Hepatocyte (in vitro differentiated cells): ENCODE results near the gene PAAF1. TPM values are rescaled to one million over a fixed set of nuclear protein-coding genes. Genes with fewer than 3 reads are reported as not detected.

Experiments
- DNase-seq: peaks from one replicate; pipeline ENCODE4 v3.0.0-alpha.2; 2016; ENCODE audit warnings: low spot score
- H2AFZ ChIP-seq: fragments of 200-600 bp; sonication (generic); 2 replicates; pipeline ENCODE4 v1.6.0; 2016; ENCODE audit warnings: antibody characterized with exemption, mild to moderate bottlenecking
- H3K27ac ChIP-seq: fragments of 200-600 bp; sonication (generic); 2 replicates; pipeline ENCODE4 v1.5.1; 2016; ENCODE audit warnings: mild to moderate bottlenecking
- H3K27me3 ChIP-seq: fragments of 200-600 bp; sonication (generic); 2 replicates; pipeline ENCODE4 v1.6.1; 2016
- H3K36me3 ChIP-seq: fragments of 200-600 bp; sonication (generic); replicated peaks from 2 replicates; pipeline ENCODE4 v1.5.1; 2016; ENCODE audit warnings: low read depth; ENCODE audit not compliant: insufficient read depth
- H3K4me1 ChIP-seq: fragments of 200-600 bp; sonication (generic); 2 replicates; pipeline ENCODE4 v1.5.1; 2016; ENCODE audit warnings: mild to moderate bottlenecking, moderate library complexity; ENCODE audit not compliant: insufficient read depth
- H3K4me2 ChIP-seq: fragments of 200-600 bp; sonication (generic); 2 replicates; pipeline ENCODE4 v1.6.0; 2016
- H3K4me3 ChIP-seq: fragments of 200-600 bp; sonication (generic); 2 replicates; pipeline ENCODE4 v1.5.1; 2016; ENCODE audit warnings: mild to moderate bottlenecking
- H3K79me2 ChIP-seq: fragments of 200-600 bp; sonication (generic); 2 replicates; pipeline ENCODE4 v1.6.0; 2017; ENCODE audit warnings: mild to moderate bottlenecking
- H3K9me2 ChIP-seq: fragments of 200-600 bp; sonication (generic); replicated peaks from 2 replicates; pipeline ENCODE4 v1.6.0; 2017; ENCODE audit warnings: mild to moderate bottlenecking; ENCODE audit not compliant: insufficient read depth
- H3K9me3 ChIP-seq: fragments of 200-600 bp; sonication (generic); 2 replicates; pipeline ENCODE4 v1.5.1; 2016; ENCODE audit warnings: low read depth, mild to moderate bottlenecking
- H4K20me1 ChIP-seq: fragments of 200-600 bp; sonication (generic); 2 replicates; pipeline ENCODE4 v1.6.0; 2016; ENCODE audit warnings: mild to moderate bottlenecking; ENCODE audit not compliant: insufficient read depth, poor library complexity, severe bottlenecking
- EZH2 ChIP-seq: fragments of 200-600 bp; sonication (generic); IDR thresholded peaks from 2 replicates; pipeline ENCODE4 v1.6.1; 2016; ENCODE audit warnings: antibody characterized with exemption, mild to moderate bottlenecking, borderline replicate concordance
- EZH2phosphoT487 ChIP-seq: fragments of 200-600 bp; sonication (generic); IDR thresholded peaks from one replicate; pipeline ENCODE4 v1.6.1; 2018; ENCODE audit warnings: antibody characterized with exemption, mild to moderate bottlenecking, low read depth, moderate library complexity; ENCODE audit not compliant: unreplicated experiment, severe bottlenecking
- WGBS: methylation state at CpG from one replicate; pipeline ENCODE4 v1.1.6; 2016; ENCODE audit warnings: low lambda C conversion rate; ENCODE audit errors: missing lambda C conversion rate; 5-methylcytosine and 5-hydroxymethylcytosine counted together
- polyA plus RNA-seq: library from polyadenylated mRNA; unstranded; fragments of >200 nt; fragmentation: Nextera tagmentation; extraction: Ambion mirVana; gene quantifications from 2 replicates; pipeline ENCODE4 v1.2.1, GENCODE V29; 2016
- total RNA-seq: library from RNA; depleted of rRNA; stranded (reverse); fragments of >200 nt; gene quantifications from 2 replicates; pipeline ENCODE4 v1.2.3, GENCODE V29; 2014
- TF ChIP-seq, protein P1 (sequence below): fragments of 200-600 bp; sonication (generic); IDR thresholded peaks from 2 replicates; pipeline ENCODE4 v1.5.1; 2016; ENCODE audit warnings: antibody characterized with exemption, mild to moderate bottlenecking; ENCODE audit not compliant: poor library complexity

PAAF1 gene
- total and polyA plus RNA-seq, 2 experiments from 2014 or later = 16.0 to 31.0 TPM

DNA sequence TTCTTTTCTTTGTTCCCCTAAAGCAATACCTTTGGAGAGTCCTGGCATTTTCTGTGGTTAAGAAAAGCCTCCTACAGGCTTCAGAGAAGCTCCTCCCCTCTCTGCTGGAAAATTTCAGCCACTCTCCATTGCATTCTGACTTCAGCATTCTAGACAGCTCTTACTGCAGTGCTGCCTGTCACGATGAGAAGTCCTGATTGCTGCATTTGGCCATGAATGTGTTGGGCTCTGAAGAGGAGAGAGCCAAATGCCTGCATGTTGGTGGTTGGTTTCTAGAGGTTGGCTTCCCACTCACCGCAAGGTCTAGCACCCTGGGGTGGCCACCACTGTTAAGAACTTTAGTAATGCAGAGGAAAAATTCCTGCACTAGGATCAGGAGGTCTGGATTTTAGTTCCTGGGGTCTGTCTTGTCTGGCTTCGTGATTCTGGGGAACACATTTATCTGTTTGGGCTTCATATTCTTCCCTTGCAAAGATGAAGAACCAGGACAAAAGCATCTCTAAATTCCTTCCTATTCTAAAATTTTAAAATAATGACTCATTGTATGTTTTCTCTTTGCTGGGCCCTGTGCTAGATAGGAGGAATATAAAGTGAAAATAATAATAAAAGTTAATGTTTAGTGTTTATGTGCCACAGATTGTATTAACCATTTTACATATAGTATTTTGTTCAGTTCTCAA, 38.2 kb upstream of the PAAF1 start:
- no peaks in the 10 kb centered on the region for H3K9me3 ChIP-seq
- DNase-seq = peak; percentile 6
- H4K20me1 ChIP-seq = no peaks in the 10 kb centered on the region
- no peaks in the 10 kb centered on the region for H3K36me3 ChIP-seq
- H3K79me2 ChIP-seq = no peaks in the 10 kb centered on the region
- TF ChIP-seq EZH2phosphoT487 (no peak), EZH2 (no peak)
- TF ChIP-seq, protein P1, sequence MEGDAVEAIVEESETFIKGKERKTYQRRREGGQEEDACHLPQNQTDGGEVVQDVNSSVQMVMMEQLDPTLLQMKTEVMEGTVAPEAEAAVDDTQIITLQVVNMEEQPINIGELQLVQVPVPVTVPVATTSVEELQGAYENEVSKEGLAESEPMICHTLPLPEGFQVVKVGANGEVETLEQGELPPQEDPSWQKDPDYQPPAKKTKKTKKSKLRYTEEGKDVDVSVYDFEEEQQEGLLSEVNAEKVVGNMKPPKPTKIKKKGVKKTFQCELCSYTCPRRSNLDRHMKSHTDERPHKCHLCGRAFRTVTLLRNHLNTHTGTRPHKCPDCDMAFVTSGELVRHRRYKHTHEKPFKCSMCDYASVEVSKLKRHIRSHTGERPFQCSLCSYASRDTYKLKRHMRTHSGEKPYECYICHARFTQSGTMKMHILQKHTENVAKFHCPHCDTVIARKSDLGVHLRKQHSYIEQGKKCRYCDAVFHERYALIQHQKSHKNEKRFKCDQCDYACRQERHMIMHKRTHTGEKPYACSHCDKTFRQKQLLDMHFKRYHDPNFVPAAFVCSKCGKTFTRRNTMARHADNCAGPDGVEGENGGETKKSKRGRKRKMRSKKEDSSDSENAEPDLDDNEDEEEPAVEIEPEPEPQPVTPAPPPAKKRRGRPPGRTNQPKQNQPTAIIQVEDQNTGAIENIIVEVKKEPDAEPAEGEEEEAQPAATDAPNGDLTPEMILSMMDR = no peak
- H3K27ac ChIP-seq = no peak overlapping the region
- H2AFZ ChIP-seq = no peak overlapping the region
- H3K4me1 ChIP-seq = no peaks in the 10 kb centered on the region
- H3K27me3 ChIP-seq = no peaks in the 10 kb centered on the region
- H3K4me2 ChIP-seq = no peak overlapping the region
- no peaks in the 10 kb centered on the region for H3K9me2 ChIP-seq
- H3K4me3 ChIP-seq = no peak overlapping the region
- 65% methylated on average over 3 of the region's 3 CpGs for WGBS

DNA sequence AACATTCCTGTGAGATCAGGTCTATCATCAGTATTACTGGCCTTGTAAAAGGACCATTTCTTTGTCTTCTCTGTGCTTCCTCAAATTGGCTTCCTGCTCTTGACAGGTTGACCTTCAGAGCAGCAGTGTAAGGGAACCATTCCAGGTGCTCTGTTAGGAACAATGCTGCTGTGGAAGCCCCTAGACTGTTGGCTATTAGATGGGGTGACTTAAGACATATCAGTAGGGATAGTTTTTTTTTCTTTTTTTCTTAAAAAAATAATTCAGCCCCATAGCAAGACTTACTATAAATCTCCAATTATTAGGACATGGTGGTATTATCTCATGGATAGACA, 37.7 kb upstream of the PAAF1 start:
- no peak overlapping the region for H2AFZ ChIP-seq
- no peak overlapping the region for H3K4me3 ChIP-seq
- H4K20me1 ChIP-seq = no peaks in the 10 kb centered on the region
- TF ChIP-seq EZH2 (no peak), EZH2phosphoT487 (no peak)
- TF ChIP-seq, protein P1 = no peak
- no peak overlapping the region for H3K27ac ChIP-seq
- H3K4me2 ChIP-seq = no peak overlapping the region
- no peaks in the 10 kb centered on the region for H3K36me3 ChIP-seq
- H3K79me2 ChIP-seq = no peaks in the 10 kb centered on the region
- H3K27me3 ChIP-seq = no peaks in the 10 kb centered on the region
- DNase-seq = no peak
- no peaks in the 10 kb centered on the region for H3K9me3 ChIP-seq
- H3K4me1 ChIP-seq = no peaks in the 10 kb centered on the region
- no peaks in the 10 kb centered on the region for H3K9me2 ChIP-seq

DNA sequence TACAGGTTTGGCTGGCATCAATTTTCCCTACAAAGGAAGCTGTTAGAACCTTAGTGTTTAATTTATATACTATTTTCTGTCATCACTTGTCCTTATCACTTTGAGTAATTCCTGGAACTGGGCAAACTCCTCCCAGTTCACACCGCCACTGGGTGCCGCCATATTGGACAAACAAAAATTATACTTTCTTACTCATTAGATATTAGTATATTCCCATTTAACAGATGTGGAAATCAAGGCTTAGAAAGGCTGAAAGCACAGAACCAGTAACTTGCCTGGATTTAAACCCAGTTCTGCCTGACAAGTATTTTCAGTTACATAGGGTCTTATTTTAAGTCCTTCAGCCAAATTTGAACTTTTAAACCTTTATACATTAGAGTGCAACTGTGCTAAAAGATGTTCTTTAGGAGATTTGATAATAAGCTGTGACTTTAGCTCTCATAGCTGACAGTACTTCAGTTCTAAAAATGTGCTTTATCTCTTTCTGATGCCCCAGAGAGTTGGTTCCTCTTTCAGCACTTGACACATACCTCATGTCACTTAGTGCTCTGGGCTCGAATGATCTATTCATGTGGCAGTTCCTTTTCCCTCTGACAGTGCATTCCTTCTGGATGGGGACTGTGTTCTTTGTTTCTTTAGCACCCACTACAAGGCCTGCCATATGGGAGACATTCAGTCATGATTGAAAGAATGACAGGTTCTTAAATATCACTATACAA, 25.6 kb upstream of the PAAF1 start:
- H3K4me2 ChIP-seq = no peak overlapping the region
- no peaks in the 10 kb centered on the region for H3K79me2 ChIP-seq
- no peak overlapping the region for H3K4me3 ChIP-seq
- DNase-seq = no peak
- no peaks in the 10 kb centered on the region for H3K27me3 ChIP-seq
- no peaks in the 10 kb centered on the region for H3K9me3 ChIP-seq
- WGBS = 92% methylated on average over 3 of the region's 3 CpGs
- H3K4me1 ChIP-seq = no peaks in the 10 kb centered on the region
- no peak overlapping the region for H2AFZ ChIP-seq
- no peaks in the 10 kb centered on the region for H3K9me2 ChIP-seq
- H3K27ac ChIP-seq = no peak overlapping the region
- TF ChIP-seq EZH2 = no peak
- no peak for TF ChIP-seq EZH2phosphoT487
- TF ChIP-seq, protein P1 = no peak
- H3K36me3 ChIP-seq = no peaks in the 10 kb centered on the region
- H4K20me1 ChIP-seq = no peaks in the 10 kb centered on the region
